ENCODE data around the gene DIP2C. TPM values are rescaled to one million over a fixed set of nuclear protein-coding genes. Genes with fewer than 3 reads are reported as not detected.

The DIP2C gene
- polyA plus RNA-seq, 2 donors: 2.2 to 2.7 TPM

GRCh38 chr10:550665-551372 is 138.6 kb downstream of the DIP2C start:
- no peaks in the 10 kb centered on the region for H3K36me3 ChIP-seq (ENCODE audit: control insufficient read depth in 2 of 2, insufficient read depth in 2 of 2, low read length in 1 of 2)
- no peaks in the 10 kb centered on the region for H3K9me3 ChIP-seq (ENCODE audit: control insufficient read depth in 2 of 2, insufficient read depth in 1 of 2, low read depth in 1 of 2, low read length in 1 of 2)
- H3K27ac ChIP-seq (ENCODE audit: low read depth in 2 of 2, low read length in 1 of 2): no peak overlapping the region
- no peak overlapping the region for H3K4me3 ChIP-seq (ENCODE audit: low read depth in 1 of 2, low read length in 2 of 2)
- peaks cover 9 to 14% of the 10 kb centered on the region in 2 donors for H3K4me1 ChIP-seq (ENCODE audit: control insufficient read depth in 2 of 2, insufficient read depth in 2 of 2, low read length in 1 of 2)
- H3K27me3 ChIP-seq (ENCODE audit: control insufficient read depth in 1 of 2, insufficient read depth in 2 of 2, low read length in 2 of 2): no peaks in the 10 kb centered on the region
- WGBS, 2 donors: 88 to 89% methylated on average over 20 of the region's 20 CpGs

GRCh38 chr10:549391-549790 is 140.1 kb downstream of the DIP2C start:
- Histone ChIP-seq H3K36me3 (ENCODE audit: control insufficient read depth in 2 of 2, insufficient read depth in 2 of 2, low read length in 1 of 2) (no peaks in the 10 kb centered on the region), H3K27ac (ENCODE audit: low read depth in 2 of 2, low read length in 1 of 2) (no peak overlapping the region), H3K9me3 (ENCODE audit: control insufficient read depth in 2 of 2, insufficient read depth in 1 of 2, low read depth in 1 of 2, low read length in 1 of 2) (no peaks in the 10 kb centered on the region), H3K4me3 (ENCODE audit: low read depth in 1 of 2, low read length in 2 of 2) (no peak overlapping the region), H3K4me1 (ENCODE audit: control insufficient read depth in 2 of 2, insufficient read depth in 2 of 2, low read length in 1 of 2) (peaks cover 9 to 12% of the 10 kb centered on the region in 2 donors), H3K27me3 (ENCODE audit: control insufficient read depth in 1 of 2, insufficient read depth in 2 of 2, low read length in 2 of 2) (no peaks in the 10 kb centered on the region)
- WGBS, 2 donors: 88 to 90% methylated on average over 15 to 16 of the region's 16 CpGs

DNA sequence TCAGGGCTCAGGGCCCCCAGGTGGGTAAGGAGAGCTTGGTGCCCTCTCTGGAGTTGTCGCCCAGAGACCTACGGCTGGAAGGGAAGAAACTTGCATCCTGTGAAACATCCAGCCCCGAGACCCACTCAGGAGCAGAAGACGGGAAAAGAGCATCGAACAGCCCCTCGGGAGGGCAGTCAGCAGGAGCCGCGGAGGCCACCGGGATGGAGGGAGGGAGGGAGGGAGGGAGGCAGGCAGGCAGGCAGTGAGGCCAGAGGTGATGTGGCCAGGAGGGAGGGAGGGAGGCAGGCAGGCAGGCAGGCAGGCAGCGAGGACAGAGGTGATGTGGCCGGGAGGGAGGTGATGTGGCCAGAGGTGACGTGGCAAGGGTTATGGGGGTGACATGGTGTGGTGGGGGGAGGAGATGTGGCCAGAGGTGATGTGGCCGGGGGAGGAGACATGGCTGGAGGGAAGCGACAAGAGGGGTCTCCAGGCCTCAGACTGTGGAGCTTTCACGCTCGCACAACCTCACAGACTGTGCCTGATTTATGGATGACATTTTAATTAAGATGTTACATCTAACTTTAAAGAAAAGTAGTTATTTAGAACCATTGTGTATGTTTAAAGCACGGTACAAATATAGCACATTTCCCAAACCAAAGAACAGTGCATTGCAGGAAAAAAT is 141.1 kb downstream of the DIP2C start:
- H3K4me1 ChIP-seq (ENCODE audit: control insufficient read depth in 2 of 2, insufficient read depth in 2 of 2, low read length in 1 of 2): peaks cover 9 to 16% of the 10 kb centered on the region in 2 donors
- no peaks in the 10 kb centered on the region for H3K9me3 ChIP-seq (ENCODE audit: control insufficient read depth in 2 of 2, insufficient read depth in 1 of 2, low read depth in 1 of 2, low read length in 1 of 2)
- WGBS, 2 donors: 84% methylated on average over 17 of the region's 17 CpGs
- H3K27me3 ChIP-seq (ENCODE audit: control insufficient read depth in 1 of 2, insufficient read depth in 2 of 2, low read length in 2 of 2): no peaks in the 10 kb centered on the region
- no peaks in the 10 kb centered on the region for H3K36me3 ChIP-seq (ENCODE audit: control insufficient read depth in 2 of 2, insufficient read depth in 2 of 2, low read length in 1 of 2)
- H3K4me3 ChIP-seq (ENCODE audit: low read depth in 1 of 2, low read length in 2 of 2): no peak overlapping the region
- no peak overlapping the region for H3K27ac ChIP-seq (ENCODE audit: low read depth in 2 of 2, low read length in 1 of 2)

GRCh38 chr10:547591-548081 is 141.8 kb downstream of the DIP2C start:
- no peak overlapping the region for H3K4me3 ChIP-seq (ENCODE audit: low read depth in 1 of 2, low read length in 2 of 2)
- H3K4me1 ChIP-seq (ENCODE audit: control insufficient read depth in 2 of 2, insufficient read depth in 2 of 2, low read length in 1 of 2): peaks cover 9 to 16% of the 10 kb centered on the region in 2 donors
- H3K36me3 ChIP-seq (ENCODE audit: control insufficient read depth in 2 of 2, insufficient read depth in 2 of 2, low read length in 1 of 2): no peaks in the 10 kb centered on the region
- H3K27me3 ChIP-seq (ENCODE audit: control insufficient read depth in 1 of 2, insufficient read depth in 2 of 2, low read length in 2 of 2): no peaks in the 10 kb centered on the region
- H3K27ac ChIP-seq (ENCODE audit: low read depth in 2 of 2, low read length in 1 of 2): no peak overlapping the region
- 65 to 74% methylated on average over 6 of the region's 6 CpGs for WGBS, 2 donors
- H3K9me3 ChIP-seq (ENCODE audit: control insufficient read depth in 2 of 2, insufficient read depth in 1 of 2, low read depth in 1 of 2, low read length in 1 of 2): no peaks in the 10 kb centered on the region

- H3K4me3 ChIP-seq (ENCODE audit: low read depth in 1 of 2, low read length in 2 of 2): no peak overlapping the region
- no peaks in the 10 kb centered on the region for H3K9me3 ChIP-seq (ENCODE audit: control insufficient read depth in 2 of 2, insufficient read depth in 1 of 2, low read depth in 1 of 2, low read length in 1 of 2)
- H3K27me3 ChIP-seq (ENCODE audit: control insufficient read depth in 1 of 2, insufficient read depth in 2 of 2, low read length in 2 of 2): no peaks in the 10 kb centered on the region
- H3K27ac ChIP-seq (ENCODE audit: low read depth in 2 of 2, low read length in 1 of 2): no peak overlapping the region
- H3K4me1 ChIP-seq (ENCODE audit: control insufficient read depth in 2 of 2, insufficient read depth in 2 of 2, low read length in 1 of 2): peaks cover 9 to 19% of the 10 kb centered on the region in 2 donors
- no peaks in the 10 kb centered on the region for H3K36me3 ChIP-seq (ENCODE audit: control insufficient read depth in 2 of 2, insufficient read depth in 2 of 2, low read length in 1 of 2)
- WGBS, 2 donors: 33% methylated on average over 10 of the region's 10 CpGs
Measured at GRCh38 chr10:546971-547590, 142.4 kb downstream of the DIP2C start.

GRCh38 chr10:546451-546850 is 143.0 kb downstream of the DIP2C start:
- no peak overlapping the region for H3K27ac ChIP-seq (ENCODE audit: low read depth in 2 of 2, low read length in 1 of 2)
- H3K9me3 ChIP-seq (ENCODE audit: control insufficient read depth in 2 of 2, insufficient read depth in 1 of 2, low read depth in 1 of 2, low read length in 1 of 2): no peaks in the 10 kb centered on the region
- H3K4me1 ChIP-seq (ENCODE audit: control insufficient read depth in 2 of 2, insufficient read depth in 2 of 2, low read length in 1 of 2): peaks cover 9 to 21% of the 10 kb centered on the region in 2 donors
- WGBS, 2 donors: 76 to 81% methylated on average over 7 of the region's 7 CpGs
- H3K36me3 ChIP-seq (ENCODE audit: control insufficient read depth in 2 of 2, insufficient read depth in 2 of 2, low read length in 1 of 2): no peaks in the 10 kb centered on the region
- H3K4me3 ChIP-seq (ENCODE audit: low read depth in 1 of 2, low read length in 2 of 2): no peak overlapping the region
- H3K27me3 ChIP-seq (ENCODE audit: control insufficient read depth in 1 of 2, insufficient read depth in 2 of 2, low read length in 2 of 2): no peaks in the 10 kb centered on the region

DNA sequence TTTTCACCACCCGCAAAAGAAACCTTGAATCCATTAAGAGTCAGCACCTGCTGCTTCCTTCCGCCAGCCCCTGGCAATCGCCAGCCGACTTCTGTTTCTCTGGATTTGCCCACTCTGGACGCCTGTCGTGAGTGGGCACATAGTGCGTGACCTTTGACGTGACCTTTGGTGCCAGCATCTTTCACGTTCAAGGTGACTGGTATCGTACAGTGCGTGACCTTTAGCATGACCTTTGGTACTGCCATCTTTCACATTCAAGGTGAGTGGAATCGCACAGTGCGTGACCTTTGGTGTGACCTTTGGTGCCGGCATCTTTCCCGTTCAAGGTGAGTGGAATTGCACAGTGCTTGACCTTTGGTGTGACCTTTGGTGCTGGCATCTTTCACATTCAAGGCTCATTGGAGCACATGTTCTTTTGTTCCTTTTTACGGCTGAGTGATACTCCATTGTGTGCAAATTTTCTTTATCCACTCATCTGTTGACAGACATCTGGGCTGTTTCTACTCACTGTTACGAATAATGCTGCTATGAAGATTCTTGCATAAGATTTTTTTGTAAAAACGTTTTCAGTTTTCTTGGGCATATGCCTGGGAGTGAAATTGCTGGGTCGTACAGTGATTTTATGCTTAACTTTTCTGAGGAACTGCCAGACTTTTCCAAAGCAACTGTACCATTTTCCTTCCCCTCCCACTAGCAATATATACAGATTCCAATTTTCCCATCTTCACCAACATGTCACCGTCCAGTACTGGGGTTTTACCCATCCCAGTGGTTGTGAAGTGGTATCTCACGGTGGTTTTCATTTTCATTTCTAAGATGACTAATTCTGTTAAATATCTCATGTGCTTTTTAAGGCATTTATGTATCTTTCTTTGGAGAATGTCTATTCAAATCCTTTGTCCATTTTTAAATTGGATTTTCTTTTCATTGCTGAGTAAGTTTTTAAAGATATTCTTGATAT is 145.3 kb downstream of the DIP2C start:
- Histone ChIP-seq H3K4me3 (ENCODE audit: low read depth in 1 of 2, low read length in 2 of 2) (no peak overlapping the region), H3K27me3 (ENCODE audit: control insufficient read depth in 1 of 2, insufficient read depth in 2 of 2, low read length in 2 of 2) (no peaks in the 10 kb centered on the region), H3K36me3 (ENCODE audit: control insufficient read depth in 2 of 2, insufficient read depth in 2 of 2, low read length in 1 of 2) (no peaks in the 10 kb centered on the region), H3K9me3 (ENCODE audit: control insufficient read depth in 2 of 2, insufficient read depth in 1 of 2, low read depth in 1 of 2, low read length in 1 of 2) (no peaks in the 10 kb centered on the region), H3K27ac (ENCODE audit: low read depth in 2 of 2, low read length in 1 of 2) (no peak overlapping the region), H3K4me1 (ENCODE audit: control insufficient read depth in 2 of 2, insufficient read depth in 2 of 2, low read length in 1 of 2) (peaks cover 9 to 16% of the 10 kb centered on the region in 2 donors)
- 88% methylated on average over 21 of the region's 21 CpGs for WGBS, 2 donors

DNA sequence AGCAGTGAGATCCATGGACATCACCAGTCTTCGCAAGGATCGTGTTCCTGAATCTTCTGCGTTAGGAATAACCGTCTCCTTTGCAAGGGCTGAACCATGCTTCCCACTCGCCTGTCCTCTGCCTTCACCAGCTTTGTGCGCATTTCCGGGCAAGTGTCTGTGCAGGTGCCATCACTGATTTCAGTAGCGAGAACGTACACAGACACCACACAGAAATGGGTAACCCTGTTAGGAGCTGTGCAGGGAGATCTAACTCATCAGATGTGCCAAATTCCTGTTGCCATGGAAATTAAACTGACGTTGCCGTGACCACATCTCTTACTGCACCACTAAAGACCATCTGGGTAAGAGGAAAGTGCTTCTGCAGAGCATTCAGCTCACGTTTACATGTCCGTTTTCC is 146.3 kb downstream of the DIP2C start:
- Histone ChIP-seq H3K4me1 (ENCODE audit: control insufficient read depth in 2 of 2, insufficient read depth in 2 of 2, low read length in 1 of 2) (peaks cover 9 to 16% of the 10 kb centered on the region in 2 donors), H3K9me3 (ENCODE audit: control insufficient read depth in 2 of 2, insufficient read depth in 1 of 2, low read depth in 1 of 2, low read length in 1 of 2) (no peaks in the 10 kb centered on the region), H3K27me3 (ENCODE audit: control insufficient read depth in 1 of 2, insufficient read depth in 2 of 2, low read length in 2 of 2) (no peaks in the 10 kb centered on the region), H3K36me3 (ENCODE audit: control insufficient read depth in 2 of 2, insufficient read depth in 2 of 2, low read length in 1 of 2) (no peaks in the 10 kb centered on the region), H3K27ac (ENCODE audit: low read depth in 2 of 2, low read length in 1 of 2) (no peak overlapping the region), H3K4me3 (ENCODE audit: low read depth in 1 of 2, low read length in 2 of 2) (no peak overlapping the region)
- WGBS, 2 donors: 94% methylated on average over 13 of the region's 13 CpGs

All from esophagus (tissue), 2 donors.